ENCODE data around the gene MAGEL2. TPM values are rescaled to one million over a fixed set of nuclear protein-coding genes. Genes with fewer than 3 reads are reported as not detected.
A peak's percentile ranks its signal among the peaks of the same experiment; 100 is the strongest.

The MAGEL2 gene
- total RNA-seq, 2 experiments from 2014 or later: not detected

DNA sequence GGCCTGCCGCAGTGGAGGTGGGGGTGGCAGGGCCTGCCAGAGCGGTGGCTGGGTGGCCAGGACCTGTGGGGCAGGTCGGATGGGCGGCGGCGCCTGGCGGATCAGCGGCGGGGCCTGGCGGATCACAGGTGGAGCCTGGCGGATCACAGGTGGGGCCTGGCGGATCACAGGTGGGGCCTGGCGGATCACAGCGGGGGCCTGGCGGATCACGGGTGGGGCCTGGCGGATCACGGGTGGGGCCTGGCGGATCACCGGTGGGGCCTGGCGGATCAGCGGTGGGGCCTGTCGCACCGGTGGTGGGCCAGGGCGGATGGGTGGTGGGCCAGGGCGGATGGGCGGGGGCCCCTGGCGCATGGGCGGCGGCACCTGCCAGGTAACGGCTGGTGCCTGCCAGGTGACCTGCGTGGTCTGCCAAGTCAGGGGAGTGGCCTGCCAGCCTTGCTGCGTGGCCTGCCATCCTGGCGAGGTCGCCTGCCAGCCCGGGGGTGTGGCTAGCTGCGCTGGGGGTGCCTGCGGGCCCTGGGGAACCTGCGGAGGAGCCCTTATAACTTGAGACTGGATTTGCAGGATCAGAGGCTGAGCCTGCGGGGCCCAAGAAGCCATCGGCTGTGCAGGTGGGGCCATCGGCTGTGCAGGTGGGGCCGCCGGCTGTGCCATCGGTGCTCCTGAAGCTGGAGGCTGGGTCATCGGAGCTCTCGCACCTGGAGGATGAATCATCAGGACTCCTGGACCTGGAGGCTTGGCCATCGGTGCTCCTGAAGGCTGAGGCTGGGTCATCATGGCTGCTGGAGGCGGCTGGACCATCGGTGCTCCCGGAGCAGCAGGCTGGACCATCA, 1.3 kb downstream of the MAGEL2 start:
- intact Hi-C loops (cut with DNase I, micrococcal nuclease): no loop called here
- H3K4me1 ChIP-seq (ENCODE audit: insufficient read depth, low read length): no peaks in the 10 kb centered on the region
- no peaks in the 10 kb centered on the region for H3K9me3 Mint-ChIP-seq
- no peaks in the 10 kb centered on the region for H3K36me3 Mint-ChIP-seq (ENCODE audit: low read depth)
- no peaks in the 10 kb centered on the region for H3K4me1 Mint-ChIP-seq (ENCODE audit: low read depth)
- ATAC-seq (ENCODE audit: poor library complexity) (no peak), DNase-seq (peak in 1 of 14 experiments; percentile 12)
- peaks cover 0 to 26% of the 10 kb centered on the region in 2 experiments for H3K9me3 ChIP-seq (ENCODE audit: control insufficient read depth in 1 of 2, insufficient read depth in 1 of 2, low read length in 2 of 2)
- H3K27me3 Mint-ChIP-seq: peaks cover 27% of the 10 kb centered on the region
- H3K27me3 ChIP-seq (ENCODE audit: control insufficient read depth in 1 of 2, insufficient read depth in 2 of 2, low read length in 2 of 2): peaks cover 6 to 7% of the 10 kb centered on the region in 2 experiments
- no peak overlapping the region for H3K4me3 Mint-ChIP-seq
- POLR2A ChIA-PET: no interaction called here
- no peaks in the 10 kb centered on the region for H3K36me3 ChIP-seq (ENCODE audit: insufficient read depth, low read length)
- no peak overlapping the region for H3K27ac ChIP-seq (ENCODE audit: low read depth in 1 of 2, low read length in 2 of 2)
- H3K27ac Mint-ChIP-seq: no peak overlapping the region
- CTCF ChIA-PET: no interaction called here
- TF ChIP-seq, protein P1, sequence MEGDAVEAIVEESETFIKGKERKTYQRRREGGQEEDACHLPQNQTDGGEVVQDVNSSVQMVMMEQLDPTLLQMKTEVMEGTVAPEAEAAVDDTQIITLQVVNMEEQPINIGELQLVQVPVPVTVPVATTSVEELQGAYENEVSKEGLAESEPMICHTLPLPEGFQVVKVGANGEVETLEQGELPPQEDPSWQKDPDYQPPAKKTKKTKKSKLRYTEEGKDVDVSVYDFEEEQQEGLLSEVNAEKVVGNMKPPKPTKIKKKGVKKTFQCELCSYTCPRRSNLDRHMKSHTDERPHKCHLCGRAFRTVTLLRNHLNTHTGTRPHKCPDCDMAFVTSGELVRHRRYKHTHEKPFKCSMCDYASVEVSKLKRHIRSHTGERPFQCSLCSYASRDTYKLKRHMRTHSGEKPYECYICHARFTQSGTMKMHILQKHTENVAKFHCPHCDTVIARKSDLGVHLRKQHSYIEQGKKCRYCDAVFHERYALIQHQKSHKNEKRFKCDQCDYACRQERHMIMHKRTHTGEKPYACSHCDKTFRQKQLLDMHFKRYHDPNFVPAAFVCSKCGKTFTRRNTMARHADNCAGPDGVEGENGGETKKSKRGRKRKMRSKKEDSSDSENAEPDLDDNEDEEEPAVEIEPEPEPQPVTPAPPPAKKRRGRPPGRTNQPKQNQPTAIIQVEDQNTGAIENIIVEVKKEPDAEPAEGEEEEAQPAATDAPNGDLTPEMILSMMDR (IDR thresholded peaks at IDR 0.05): no peak
- no peak overlapping the region for H3K4me3 ChIP-seq (ENCODE audit: low read length)

DNA sequence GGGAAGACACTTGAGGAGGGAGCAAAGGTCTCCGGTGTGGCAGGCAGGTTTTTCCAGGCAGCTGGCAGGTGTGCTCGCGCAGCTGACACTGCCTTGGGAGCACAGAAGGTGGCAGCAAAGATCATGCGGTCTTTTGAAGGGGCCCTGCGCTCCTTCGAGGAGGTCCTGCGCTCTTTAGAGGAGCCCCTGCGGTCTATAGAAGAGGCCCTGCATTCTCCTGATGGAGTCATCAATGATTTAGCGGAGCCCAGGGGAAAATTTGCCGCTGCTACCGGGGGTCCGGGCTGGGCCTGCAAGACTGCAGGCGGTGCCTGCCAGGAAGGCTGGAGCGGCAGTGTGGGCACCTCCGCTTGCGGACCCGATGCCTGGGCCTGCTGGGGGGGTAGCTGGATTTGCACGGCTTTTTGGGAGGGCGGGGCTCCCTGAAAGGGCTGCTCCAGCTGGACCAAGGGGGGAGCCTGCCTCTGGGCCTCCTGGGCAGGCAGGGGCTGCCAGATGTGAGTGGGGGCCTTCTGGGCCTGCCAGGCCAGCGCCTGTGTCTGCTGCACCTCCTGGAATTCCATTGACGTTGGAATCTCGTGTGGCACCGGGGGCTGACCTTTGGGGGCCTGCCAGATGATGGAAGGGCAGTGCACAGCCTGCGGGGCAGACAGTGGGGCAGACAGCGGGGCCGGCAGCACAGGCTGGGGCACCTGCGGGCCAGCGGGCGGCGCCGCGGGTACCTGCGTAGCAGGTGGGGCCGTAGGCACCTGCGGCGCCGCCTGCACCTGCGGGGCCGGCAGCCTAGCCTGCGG, 2.1 kb downstream of the MAGEL2 start:
- TF ChIP-seq, protein P1 (IDR thresholded peaks at IDR 0.05): no peak
- Mint-ChIP-seq H3K36me3 (ENCODE audit: low read depth) (no peaks in the 10 kb centered on the region), H3K4me3 (no peak overlapping the region), H3K4me1 (ENCODE audit: low read depth) (no peaks in the 10 kb centered on the region), H3K27me3 (peaks cover 27% of the 10 kb centered on the region), H3K27ac (no peak overlapping the region), H3K9me3 (no peaks in the 10 kb centered on the region)
- peaks cover 6 to 7% of the 10 kb centered on the region in 2 experiments for H3K27me3 ChIP-seq (ENCODE audit: control insufficient read depth in 1 of 2, insufficient read depth in 2 of 2, low read length in 2 of 2)
- H3K4me1 ChIP-seq (ENCODE audit: insufficient read depth, low read length): no peaks in the 10 kb centered on the region
- ATAC-seq (ENCODE audit: poor library complexity) (no peak), DNase-seq (peak in 1 of 14 experiments; percentile 4)
- H3K27ac ChIP-seq (ENCODE audit: low read depth in 1 of 2, low read length in 2 of 2): no peak overlapping the region
- ChIA-PET CTCF (no interaction called here), POLR2A (no interaction called here)
- H3K9me3 ChIP-seq (ENCODE audit: control insufficient read depth in 1 of 2, insufficient read depth in 1 of 2, low read length in 2 of 2): peaks cover 0 to 26% of the 10 kb centered on the region in 2 experiments
- H3K36me3 ChIP-seq (ENCODE audit: insufficient read depth, low read length): no peaks in the 10 kb centered on the region
- no peak overlapping the region for H3K4me3 ChIP-seq (ENCODE audit: low read length)
- intact Hi-C loops (cut with DNase I, micrococcal nuclease): no loop called here

DNA sequence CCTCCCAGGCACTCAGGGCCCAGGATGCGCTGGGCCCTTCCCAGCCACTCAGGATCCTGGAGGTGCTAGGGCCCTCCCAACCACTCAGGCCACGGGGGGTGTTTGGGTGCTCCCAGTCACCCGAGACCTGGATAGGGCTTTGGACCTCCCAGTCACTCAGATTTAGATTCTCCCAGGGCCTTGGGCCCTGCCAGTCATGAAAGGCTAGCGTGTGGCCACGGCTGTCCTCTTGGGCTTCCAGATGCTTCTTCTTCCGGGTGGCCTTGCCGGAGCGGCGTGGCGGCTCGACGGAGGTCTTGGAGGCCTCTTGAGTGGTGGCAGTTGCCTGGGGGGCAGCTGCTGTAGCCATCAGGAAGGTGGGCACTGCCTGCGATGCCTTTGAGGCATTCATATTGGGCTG, 2.8 kb downstream of the MAGEL2 start:
- TF ChIP-seq, protein P1 (IDR thresholded peaks at IDR 0.05): no peak
- Histone ChIP-seq H3K36me3 (ENCODE audit: insufficient read depth, low read length) (no peaks in the 10 kb centered on the region), H3K4me3 (ENCODE audit: low read length) (no peak overlapping the region)

More for the DNA sequence above, 2.8 kb downstream of the MAGEL2 start:
- Mint-ChIP-seq H3K27ac (no peak overlapping the region), H3K27me3 (peaks cover 27% of the 10 kb centered on the region), H3K4me3 (no peak overlapping the region), H3K4me1 (ENCODE audit: low read depth) (no peaks in the 10 kb centered on the region), H3K9me3 (no peaks in the 10 kb centered on the region), H3K36me3 (ENCODE audit: low read depth) (no peaks in the 10 kb centered on the region)
- H3K4me1 ChIP-seq (ENCODE audit: insufficient read depth, low read length): no peaks in the 10 kb centered on the region
- peaks cover 6 to 7% of the 10 kb centered on the region in 2 experiments for H3K27me3 ChIP-seq (ENCODE audit: control insufficient read depth in 1 of 2, insufficient read depth in 2 of 2, low read length in 2 of 2)
- H3K9me3 ChIP-seq (ENCODE audit: control insufficient read depth in 1 of 2, insufficient read depth in 1 of 2, low read length in 2 of 2): peaks cover 0 to 26% of the 10 kb centered on the region in 2 experiments
- ChIA-PET POLR2A (no interaction called here), CTCF (no interaction called here)
- intact Hi-C loops (cut with DNase I, micrococcal nuclease): no loop called here
- DNase-seq (no peak), ATAC-seq (ENCODE audit: poor library complexity) (no peak)
- no peak overlapping the region for H3K27ac ChIP-seq (ENCODE audit: low read depth in 1 of 2, low read length in 2 of 2)
